HG02798 (cell line): Measurements from ENCODE around the gene MEIS1.
"Not testable (repeated sequence)": the region's sequence is repeated elsewhere in the genome, so short reads cannot be mapped to it uniquely, and the experiment has no call there.

Source experiments
- ATAC-seq: cut with Tn5 transposase; IDR thresholded peaks from one replicate; pipeline ENCODE4 v1.9.1; 2021; ENCODE audit warnings: mild to moderate bottlenecking; ENCODE audit not compliant: unreplicated experiment, poor library complexity

MEIS1 gene

GRCh38 chr2:66434679-66435548 lies at the start of gene MEIS1:
MEIS1 (plus strand) TSS chr2:66435125; CDS start chr2:66435857, 732 bp downstream.
- ATAC-seq: peak; percentile 76

DNA sequence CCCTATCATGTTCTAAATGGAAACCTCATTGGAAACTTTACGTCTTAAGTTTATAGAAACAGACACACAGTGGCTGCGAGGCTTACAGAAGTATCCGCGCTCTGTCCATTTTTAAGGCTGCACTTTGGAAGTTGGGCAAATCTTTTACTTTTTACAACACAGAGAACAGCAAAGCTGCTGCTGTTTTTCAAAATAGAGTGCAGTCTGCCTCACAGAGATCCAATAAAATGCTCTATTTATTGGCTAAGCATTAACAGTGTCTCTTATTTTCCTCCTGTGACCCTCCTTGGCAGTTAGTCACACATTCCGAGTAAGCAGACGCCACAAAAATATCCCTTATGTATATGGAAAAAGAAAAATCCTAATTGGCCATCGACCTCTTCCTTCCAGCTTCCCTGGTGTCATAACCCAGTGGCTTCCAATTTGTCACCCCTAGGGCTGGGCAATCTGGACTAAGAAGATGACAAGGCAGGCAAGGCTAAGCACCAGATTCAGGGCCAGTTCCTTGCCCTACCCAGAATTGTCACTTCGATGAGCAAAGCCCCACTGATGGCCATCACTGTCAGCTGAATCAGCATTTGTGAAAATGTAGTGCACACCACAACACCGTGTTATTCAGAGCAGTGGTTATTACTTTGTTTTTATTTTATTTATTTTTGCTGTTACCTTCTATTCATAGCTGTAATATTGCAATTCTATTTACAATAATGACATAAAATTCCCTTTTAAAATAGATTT lies 47.7 kb upstream of the MEIS1 start:
- ATAC-seq: no peak

GRCh38 chr2:66389651-66390131 lies 45.2 kb upstream of the MEIS1 start:
- peak; percentile 42 for ATAC-seq

DNA sequence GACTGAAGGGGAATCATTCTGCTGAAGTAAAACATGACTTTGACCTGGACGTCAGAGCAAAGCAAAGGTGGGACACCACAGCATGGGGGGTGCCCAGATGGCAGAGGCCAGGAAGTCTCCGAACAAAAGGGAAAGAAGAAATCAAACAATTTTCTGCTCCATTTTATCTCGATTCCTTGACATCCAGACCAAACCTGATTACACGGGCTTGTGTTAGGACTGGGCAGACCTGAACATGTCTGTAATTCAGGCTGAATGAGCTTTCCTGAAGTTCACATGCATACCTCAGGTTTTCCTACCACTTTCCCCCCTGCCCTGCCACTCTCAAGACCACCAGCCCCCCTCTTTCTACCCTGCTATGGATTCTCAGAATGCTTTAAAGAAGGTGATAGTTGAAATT lies 44.8 kb upstream of the MEIS1 start:
- ATAC-seq: no peak

GRCh38 chr2:66390811-66391210 lies 44.1 kb upstream of the MEIS1 start:
- ATAC-seq: no peak

GRCh38 chr2:66391240-66391639 lies 43.7 kb upstream of the MEIS1 start:
- not testable (repeated sequence) for ATAC-seq

GRCh38 chr2:66405473-66405872 lies 29.5 kb upstream of the MEIS1 start:
- ATAC-seq: no peak

DNA sequence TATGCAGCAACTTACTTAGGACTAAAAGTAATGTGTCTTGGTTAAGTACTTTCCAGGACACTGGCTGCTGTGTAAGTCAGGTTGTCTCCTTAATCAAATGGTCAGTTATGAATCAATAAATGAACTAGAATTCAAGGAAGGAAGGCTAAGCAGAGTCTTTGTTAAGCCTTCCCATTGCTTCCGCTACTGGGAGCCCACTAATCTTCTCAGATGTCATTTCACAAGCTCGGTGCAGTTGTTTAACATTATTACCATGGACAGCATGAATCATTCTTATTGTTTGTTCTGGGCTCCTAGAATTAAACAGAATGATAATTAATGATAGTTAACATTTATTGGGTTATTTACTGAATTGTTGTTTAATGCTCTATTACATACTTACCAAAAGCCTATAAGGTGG lies 26.0 kb upstream of the MEIS1 start:
- ATAC-seq: no peak

DNA sequence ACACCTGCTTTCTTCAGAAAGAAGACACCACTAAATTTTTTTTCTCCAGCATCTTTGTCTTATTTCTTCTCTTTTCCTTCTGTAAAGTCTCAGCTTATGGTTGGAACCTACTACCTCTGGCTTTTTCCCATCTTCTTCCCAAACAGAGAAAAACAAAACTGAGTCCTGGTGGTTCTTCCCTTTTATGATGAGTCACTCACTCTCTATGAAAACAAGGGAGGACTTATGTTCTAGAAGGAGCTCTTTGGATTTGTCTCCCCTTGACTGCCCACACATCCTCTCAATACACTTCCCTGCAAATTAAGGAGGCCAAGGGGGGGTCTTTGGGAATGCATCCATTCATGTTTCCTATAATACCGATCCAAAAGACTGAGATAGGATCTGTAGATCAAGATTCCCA lies 22.1 kb upstream of the MEIS1 start:
- no peak for ATAC-seq

DNA sequence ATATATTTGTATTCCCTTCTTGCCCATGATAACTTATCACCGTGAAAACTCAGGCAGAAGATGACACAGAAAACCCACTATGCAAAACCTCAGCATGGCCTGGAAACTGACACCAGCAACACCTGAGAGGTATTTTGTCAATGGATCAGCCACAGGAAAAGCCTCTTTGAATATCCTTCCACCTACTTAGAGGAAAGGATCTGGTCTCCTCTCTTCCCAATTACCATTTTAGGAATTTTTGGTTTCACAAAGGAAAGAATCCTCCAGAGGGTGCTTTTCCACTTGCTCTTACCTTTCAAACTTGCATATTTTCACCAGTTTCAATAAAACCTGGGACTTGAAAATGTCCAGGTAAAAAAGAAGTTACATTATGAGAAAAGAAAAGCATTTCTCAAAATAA lies 20.0 kb upstream of the MEIS1 start:
- no peak for ATAC-seq

GRCh38 chr2:66418381-66418780 lies 16.5 kb upstream of the MEIS1 start:
- ATAC-seq: no peak

DNA sequence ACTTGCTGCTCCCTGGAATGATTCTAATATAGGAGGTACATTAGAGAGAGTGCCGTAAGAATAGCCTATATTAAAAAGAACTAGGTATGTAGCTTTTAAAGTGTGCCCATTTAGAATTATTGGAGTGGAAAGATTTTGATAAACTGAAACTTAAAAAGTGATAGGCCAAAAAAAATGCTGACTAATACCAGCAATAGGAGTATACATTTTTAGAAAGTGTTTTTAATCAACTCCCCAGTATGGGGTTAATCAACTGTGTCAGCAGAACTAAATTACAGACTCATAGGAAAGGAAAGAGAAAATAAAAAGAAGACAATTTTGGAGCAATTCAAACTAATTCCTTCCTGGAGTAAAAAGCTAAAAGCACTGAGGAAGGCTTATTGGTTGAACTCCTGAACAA lies 13.3 kb upstream of the MEIS1 start:
- ATAC-seq: no peak

GRCh38 chr2:66423391-66424124 lies 11.4 kb upstream of the MEIS1 start:
- ATAC-seq: no peak

GRCh38 chr2:66426244-66427111 lies 8.4 kb upstream of the MEIS1 start:
- no peak for ATAC-seq

- no peak for ATAC-seq
Measured at GRCh38 chr2:66427300-66427699, 7.6 kb upstream of the MEIS1 start.

DNA sequence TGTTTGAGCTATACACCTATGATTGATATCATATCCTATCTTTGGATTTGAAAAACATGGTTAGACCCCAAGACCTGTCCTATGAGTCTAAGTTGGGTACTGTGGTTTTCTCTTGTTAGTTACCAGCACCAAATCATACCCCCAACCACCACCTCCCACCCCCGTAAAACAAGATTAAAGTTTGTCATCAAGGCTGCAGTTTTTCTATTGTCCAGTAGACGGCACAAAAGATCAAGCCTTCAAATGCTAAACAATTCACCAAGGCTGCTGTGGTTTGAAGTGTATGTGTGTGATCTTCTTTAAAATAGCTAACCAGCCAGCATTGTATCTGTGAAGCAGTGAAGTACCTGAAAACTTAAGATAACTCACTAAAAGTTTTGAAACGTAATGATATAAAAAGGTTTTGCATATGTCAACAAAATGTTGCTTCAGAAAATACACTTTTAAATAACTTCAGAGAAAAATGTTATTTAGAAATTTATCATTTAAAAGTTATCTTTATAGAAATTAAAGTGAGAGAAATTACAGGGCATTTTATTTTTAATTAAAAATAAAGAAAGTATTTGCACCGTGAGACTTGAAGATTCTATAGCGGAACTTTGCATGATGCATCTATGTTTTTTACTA lies 5.8 kb upstream of the MEIS1 start:
- peak; percentile 58 for ATAC-seq

GRCh38 chr2:66429693-66430504 lies 5.0 kb upstream of the MEIS1 start:
- ATAC-seq: no peak

- no peak for ATAC-seq
Measured at GRCh38 chr2:66430505-66431273, 4.2 kb upstream of the MEIS1 start.
